SK-MEL-5 (cell line): ENCODE data around the gene USP34. TPM values are rescaled to one million over a fixed set of nuclear protein-coding genes. Genes with fewer than 3 reads are reported as not detected.

Source experiments
- DNase-seq: peaks from one replicate; pipeline ENCODE4 v3.0.0-alpha.2; 2016; ENCODE audit warnings: low read depth, low spot score
- in situ Hi-C: cut with HindIII; loops from 2 replicates; pipeline ENCODE4 v1.10.0; 2016; ENCODE audit warnings: low sequenced_read_pairs, high pct_unique_total_duplicates, low pct_unique_long_range_greater_than_20kb
- total RNA-seq: library from RNA; depleted of rRNA; stranded (reverse); fragments of >200 nt; shearing (Covaris generic); gene quantifications from 2 replicates; pipeline ENCODE4 v1.2.3, GENCODE V29; 2014

USP34 gene
- total RNA-seq, 1 experiment from 2014 or later: 69.0 TPM

DNA sequence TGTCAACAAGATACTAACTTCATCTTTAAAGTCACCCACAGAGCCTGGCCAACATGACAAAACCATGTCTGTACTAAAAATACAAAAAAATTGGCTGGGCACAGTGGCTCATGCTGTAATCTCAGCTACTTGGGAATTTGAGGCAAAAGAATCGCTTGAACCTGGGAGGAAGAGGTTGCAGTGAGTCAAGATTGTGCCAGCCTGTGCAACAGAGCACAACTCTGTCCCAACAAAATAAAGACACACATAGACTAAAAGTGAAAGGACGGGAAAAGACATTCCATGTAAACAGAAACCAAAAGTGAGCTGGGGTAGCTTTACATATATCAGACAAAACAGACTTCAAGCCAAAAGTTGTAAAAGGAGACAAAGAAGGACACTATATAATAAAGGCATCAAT lies 34.8 kb downstream of the USP34 start:
- no peak for DNase-seq

DNA sequence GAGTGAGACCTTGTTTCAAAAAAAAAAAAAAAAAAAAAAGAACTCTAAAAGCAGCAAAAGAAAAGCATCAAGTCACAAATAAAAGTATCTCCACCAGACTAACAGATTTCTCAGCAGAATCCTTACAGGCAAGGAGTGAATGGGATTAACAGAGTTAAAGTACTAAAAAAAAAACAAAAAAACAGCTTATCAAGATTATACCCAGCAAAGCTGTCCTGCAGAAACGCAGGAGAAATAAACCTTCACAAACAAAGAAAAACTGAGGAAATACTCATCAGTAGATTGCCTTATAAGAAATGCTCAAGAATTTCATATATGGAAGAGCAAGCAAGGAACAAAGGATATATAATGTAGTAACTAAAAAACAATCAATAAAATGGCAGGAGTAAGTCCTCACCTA lies 35.6 kb downstream of the USP34 start:
- in situ Hi-C loops: no loop called here
- DNase-seq: no peak

More for the DNA sequence above, 34.8 kb downstream of the USP34 start:
- in situ Hi-C loops: no loop called here

DNA sequence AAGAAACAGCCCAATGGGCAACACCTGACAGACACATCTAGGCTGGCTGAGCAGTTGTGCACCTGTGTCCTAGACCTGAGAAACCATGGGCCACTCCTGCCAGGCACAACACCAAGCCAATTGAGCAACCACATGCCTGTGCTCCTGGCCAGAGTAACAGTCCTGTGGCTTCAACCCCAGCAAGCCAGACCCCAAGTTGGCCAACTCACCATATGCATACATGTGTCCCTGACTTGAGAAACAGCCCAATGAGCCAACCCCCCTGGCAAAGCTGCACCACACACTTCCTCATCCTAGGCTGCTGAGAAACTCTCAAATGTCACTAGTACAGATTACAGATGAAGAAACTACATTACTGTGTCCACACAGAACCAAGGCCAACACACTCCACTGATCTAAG lies 36.6 kb downstream of the USP34 start:
- no peak for DNase-seq
- in situ Hi-C loops: no loop called here

DNA sequence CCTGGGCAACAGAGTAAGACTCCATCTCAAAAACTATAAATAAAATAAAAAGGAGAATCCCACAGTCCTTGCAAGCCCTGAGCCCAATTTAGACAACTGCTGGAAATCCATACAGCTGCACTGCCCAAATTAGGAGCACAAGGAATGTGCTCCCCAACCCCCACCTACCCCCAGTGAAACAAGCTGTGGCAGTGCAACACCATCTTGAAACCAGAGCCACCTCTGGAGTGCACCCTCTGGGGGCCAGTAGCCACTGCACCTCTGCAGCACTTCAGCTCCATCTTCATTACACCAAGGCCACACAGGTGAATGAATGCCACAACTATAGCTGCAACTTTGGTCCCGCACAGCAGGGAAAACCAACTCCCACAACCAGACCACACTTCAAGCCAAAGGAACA lies 37.3 kb downstream of the USP34 start:
- DNase-seq: no peak
- in situ Hi-C loops: no loop called here

DNA sequence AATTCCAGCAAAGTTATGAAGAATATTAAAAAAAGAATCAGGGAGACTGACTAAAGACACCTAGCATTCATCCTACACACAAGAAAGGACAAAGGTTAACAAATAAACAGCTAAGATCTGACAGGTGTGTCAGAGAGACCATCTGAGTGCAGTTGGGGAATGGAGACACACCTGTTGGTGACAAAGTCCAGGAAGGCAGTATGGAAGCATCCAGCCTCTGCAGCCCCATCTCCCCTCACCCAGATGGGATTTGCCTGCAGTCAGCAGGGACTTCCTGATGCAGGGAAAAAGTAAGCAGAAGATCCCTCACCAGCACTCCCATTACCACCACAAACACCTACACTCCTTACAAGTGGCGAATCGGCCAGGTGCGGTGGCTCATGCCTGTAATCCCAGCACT lies 37.9 kb downstream of the USP34 start:
- in situ Hi-C loops: no loop called here
- no peak for DNase-seq

DNA sequence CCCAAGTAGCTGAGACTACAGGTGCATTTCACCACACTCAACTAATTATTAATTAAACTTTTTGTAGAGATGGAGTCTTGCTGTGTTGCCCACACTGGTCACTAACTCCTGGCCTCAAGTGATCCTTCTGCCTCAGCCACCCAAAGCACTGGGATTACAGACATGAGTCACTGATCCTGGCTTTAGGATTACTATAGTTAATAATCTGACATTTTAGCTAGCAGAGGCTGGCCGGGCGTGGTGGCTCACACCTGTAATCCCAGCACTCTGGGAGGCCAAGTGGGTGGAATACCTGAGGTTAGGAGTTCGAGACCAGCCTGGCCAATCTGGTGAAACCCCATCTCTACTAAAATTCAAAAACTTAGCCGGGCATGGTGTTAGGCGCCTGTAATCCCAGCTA lies 39.5 kb downstream of the USP34 start:
- in situ Hi-C loops: no loop called here
- DNase-seq: no peak

DNA sequence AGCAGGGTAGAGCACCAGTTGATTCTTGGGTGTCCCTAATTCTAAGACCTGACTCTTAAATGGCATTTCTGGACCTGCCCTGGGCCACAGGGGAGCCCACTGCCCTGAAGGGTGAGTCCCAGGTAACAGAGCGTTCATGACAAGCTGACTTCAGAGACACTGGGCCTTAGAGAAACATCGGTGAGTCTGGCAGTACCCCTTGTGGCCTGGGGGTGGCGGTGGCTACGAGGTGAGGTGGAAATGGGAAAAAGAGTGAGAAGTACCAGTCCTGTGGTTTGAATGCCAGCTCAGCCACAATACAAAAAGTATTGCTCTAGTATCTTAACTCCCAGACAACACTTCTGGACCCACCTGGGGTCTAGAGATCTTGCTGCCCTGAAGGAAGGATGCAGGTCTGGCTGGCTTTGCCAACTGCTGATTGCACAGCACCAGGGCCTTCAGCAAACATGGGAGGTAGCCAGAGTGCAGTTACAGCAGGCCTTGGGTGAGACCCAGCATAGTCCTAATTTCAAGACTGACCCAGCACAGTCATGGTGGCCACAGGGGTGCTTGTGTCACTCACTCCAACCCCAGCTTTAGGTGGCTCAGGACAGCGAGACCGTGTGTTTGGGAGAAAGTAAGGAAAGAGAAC lies 44.5 kb downstream of the USP34 start:
- in situ Hi-C loops: no loop called here
- peak; percentile 82 for DNase-seq

DNA sequence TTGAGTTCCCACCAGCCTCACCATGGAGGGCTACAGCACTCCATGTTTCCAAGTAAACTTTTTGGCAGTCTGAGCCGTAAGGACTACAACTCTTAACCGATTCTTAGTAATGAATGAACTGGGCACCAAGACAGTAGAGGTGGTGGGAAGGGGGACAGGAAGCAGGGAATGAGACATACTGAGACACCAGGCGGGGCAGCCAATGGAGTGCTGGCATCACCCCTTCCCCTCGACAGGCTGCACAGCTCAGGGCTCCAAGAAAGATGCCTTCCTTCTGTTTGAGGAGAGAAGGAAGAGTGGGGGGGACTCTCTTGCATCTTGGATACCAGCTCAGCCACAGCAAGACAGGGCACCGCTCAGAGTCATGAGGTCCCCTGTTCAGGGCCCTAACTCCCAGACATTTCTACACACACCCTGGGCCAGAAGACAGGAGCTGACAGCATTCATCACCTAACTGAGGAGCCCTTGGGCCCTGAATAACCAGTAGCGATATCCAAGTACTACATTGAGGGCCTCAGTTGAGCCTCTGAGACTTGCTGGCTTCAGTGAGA lies 45.2 kb downstream of the USP34 start:
- DNase-seq: no peak

DNA sequence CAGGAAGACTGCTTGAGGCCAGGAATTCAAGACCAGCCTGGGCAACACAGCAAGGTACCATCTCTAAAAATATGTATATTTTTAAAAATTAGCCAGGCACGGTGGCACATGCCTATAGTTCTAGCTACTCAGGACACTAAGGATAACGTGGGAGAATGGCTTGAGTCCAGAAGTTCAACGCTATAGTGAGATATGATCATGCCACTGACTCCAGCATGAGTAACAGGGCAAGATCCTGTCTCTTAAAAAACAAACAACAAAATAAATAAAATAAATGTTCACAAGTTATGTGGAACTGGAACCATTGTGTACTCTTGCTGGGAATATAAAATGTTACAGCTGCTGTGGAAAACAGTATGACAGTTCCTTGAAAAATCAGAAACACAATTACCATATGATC lies 47.2 kb downstream of the USP34 start:
- DNase-seq: no peak
- in situ Hi-C loops: no loop called here

More for the DNA sequence above, 45.2 kb downstream of the USP34 start:
- in situ Hi-C loops: no loop called here

DNA sequence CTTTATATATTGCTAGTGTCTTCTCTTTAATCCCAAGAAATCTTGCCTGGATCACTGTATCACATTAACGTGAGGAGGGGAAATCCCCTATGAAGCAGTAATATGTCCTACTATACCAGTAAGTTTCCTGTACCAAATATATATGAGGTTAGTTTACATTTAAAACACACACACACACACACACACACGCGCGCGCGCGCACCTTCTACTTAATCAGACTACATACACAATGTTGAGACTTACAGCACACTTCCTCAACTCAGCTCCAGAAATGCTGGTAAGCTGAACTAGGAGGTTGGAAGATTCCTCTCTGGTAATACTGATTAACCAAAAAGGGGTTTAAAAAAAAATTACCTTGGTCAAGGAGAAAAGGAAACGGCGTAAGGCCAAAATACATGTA lies 49.3 kb downstream of the USP34 start:
- in situ Hi-C loops: no loop called here
- no peak for DNase-seq

DNA sequence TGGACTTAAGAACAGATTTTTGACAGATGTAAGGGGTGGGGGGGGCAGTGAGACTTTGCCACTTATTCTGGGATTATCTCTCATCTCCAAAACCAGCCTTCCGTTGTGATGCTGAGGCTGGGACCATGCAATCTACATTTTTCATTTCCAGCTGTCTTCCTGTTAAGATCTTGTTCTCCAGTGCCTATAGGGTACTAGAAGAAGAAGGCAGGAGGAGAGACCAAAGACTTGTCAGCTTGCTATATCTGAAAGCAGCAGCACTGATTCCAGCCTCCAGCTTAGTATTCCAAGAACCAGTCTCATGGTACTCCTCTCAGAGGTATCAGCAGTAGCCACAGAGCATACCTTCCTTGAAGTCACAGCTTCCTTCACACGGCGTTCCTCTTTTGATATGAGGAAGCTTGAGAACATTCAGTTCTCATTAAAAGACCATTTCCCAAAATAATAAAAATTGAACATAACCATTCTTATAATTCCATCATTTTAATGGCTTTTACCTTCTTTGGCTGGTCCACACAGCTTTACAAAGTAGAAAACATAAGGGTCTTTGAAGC lies 49.8 kb downstream of the USP34 start:
- in situ Hi-C loops: no loop called here
- no peak for DNase-seq

DNA sequence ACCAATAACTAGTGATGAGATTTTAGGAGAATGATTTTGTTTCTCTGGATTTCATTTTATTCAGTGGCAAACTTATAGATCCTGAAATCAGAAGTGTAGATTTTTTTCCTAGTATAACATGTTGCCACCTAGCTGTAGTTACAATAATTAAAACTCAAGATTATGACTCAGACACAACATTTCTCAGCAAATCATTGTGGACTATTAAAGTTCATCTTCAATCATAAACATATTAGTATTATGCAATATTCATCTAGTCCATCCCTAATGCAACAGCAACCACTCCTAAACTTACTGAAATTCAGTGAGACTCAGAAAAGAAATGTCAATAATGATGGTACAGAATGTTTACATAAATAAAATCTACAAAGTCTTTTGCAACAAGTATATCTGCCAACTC lies 51.3 kb downstream of the USP34 start:
- in situ Hi-C loops: no loop called here
- DNase-seq: no peak

DNA sequence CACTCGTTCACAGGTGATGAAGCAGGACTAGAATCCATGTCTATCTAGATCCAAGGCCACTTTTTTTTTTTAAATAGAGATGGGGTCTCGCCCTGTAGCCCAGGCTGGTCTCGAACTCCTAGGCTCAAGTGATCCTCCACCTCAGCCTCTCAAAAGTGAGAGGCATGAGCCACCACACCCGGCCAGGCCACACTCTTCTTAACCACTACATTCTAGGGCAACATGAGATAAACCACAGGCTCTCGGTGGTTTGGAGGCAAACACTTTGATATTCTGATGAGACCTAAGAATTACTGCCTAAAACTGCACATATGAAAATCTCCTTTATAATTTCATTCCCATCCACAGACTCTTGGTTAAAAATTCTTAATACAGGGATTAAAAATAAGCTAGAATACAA lies 51.8 kb downstream of the USP34 start:
- no peak for DNase-seq
- in situ Hi-C loops: no loop called here

DNA sequence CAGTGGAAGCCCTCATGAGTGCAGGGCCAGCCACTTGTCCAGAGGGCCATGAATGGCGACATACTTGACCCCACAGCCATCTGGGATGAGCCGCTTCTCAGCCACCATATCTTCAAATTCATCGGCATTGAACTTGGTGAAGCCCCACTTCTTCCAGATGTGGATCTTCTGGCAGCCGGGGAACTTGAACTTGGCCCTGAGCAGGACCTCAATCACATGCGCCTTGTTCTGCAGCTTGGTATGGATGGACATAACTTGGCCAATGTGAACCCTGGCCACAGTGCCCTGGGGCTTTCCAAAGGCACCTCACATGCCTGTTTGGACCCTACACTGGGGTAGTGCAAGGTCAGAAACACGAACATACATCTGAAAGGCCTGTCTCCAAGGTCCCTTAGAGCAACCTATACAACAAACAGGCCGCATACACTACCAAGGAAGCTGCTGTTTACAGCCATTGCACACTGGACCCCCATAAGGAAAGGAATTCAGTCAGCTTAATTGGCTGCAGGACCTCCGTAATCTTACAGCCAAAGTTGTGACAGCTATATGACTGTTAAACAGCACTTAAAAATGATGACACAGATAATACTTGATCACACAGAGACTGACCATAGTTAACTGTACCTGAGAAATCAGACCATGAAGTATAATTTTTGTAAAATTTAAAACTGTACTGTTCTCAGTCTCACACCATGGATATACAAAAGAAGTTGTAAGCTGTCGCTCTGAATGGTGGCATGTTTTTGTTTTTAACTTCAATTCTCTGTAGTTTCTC lies 53.8 kb downstream of the USP34 start:
- in situ Hi-C loops: no loop called here
- DNase-seq: no peak

DNA sequence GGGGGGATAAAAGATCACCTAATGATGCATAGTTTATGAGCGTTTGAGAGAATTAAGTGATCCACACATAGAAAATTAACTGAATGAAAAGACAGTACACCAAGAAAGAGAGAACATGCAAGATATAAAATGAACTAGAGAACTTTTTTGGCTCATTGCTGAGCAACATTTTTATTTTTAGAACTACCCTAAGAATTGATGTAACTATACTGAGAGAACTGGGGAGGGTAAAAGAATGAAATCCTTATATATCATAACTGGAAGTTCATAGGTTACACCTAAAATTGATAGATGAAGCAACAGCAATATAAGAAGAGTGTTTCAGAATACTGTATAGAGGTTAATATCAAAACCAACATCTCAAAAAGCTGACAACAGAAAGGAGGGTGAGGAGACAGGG lies 55.6 kb downstream of the USP34 start:
- DNase-seq: no peak
- in situ Hi-C loops: no loop called here

DNA sequence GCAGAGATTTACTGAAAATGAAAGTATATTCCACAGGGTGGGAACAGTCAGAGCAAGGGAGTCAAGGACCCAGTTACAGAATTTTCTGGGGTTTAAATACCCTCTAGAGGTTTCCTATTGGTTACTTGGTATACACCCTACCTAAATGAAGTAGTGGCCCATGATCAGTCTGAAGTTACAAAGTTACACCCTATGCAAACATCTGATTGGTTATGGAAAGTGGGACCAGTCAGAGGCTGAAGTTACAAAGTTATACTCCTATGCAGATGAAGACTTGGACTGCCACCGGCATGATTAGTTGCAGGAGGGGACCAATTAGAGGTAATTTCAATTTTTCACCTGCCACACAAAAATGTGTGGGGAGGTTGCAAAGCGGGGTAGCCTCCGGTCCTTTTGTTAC lies 56.2 kb downstream of the USP34 start:
- DNase-seq: no peak
- in situ Hi-C loops: no loop called here

DNA sequence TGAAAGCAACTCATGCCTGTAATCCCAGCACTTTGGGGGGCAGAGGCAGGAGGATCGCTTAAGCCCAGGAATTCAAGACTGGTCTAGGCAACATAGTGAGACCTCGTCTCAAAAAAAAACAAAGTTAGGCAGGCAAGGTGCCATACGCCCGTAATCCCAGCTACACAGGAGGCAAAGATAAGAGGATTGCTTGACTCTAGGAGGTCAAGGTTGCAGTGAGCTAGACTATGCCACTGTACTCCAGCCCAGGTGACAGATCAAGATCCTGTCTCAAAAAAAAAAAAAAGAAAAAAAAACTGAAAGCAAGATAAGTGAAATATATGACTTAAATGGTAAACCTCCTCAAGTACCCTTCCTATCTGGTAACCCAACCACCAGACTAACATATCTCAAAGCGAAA lies 59.8 kb downstream of the USP34 start:
- in situ Hi-C loops: no loop called here
- DNase-seq: no peak

DNA sequence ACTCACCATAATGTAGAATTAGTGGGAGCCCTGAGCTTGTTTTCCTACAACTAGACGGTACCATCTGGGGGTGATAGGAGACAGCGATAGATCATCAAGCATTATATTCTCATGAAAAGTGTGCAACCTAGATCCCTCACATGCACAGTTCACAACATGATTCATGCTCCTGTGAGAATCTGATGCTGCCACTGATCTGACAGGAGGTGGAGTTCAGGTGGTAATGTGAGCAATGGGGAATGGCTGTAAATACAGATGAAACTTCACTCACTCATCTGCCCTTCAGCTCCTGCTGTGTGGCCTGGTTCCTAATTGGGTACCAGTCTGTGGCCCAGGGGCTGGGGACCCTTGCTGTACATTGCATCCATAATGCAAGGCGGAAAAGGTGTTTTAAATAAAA lies 60.7 kb downstream of the USP34 start:
- in situ Hi-C loops: no loop called here
- DNase-seq: no peak

DNA sequence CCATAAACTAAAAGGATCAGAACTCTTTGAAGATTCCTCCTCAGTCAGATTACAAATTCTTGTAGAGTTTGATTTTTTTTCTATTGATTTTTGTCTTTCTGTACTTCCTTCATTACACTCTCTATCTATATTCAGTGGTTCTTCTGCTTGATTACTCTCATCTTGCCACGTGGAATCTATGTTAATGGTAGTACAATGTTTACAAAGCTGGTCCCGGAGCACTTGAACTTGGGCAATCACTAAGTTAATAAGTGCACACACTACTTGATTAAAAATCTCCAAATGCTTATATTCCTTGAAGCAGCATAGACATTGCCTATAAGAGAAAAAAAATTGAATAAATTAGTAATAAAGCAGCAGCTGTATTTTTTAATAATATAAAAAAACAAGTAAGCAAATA lies 65.1 kb downstream of the USP34 start:
- in situ Hi-C loops: no loop called here
- DNase-seq: no peak
